ENCODE data around the gene PDE4C.

Gene PDE4C

DNA sequence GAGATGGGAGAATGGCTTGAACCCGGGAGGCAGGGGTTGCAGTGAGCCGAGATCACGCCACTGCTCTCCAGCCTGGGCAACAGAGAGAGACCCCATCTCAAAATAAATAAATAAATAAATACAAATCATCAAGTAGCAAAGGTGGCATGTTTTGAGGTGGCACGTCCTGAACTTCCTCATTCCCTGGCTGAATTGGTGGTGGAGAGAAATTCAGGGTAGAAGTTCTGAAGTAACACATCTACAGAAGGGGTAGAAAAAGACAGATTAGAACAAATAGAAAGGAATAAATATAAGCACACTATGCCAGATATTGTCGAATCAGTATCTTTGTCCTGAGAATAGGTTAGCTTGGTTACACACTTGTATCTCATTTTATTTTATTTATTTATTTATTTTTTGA, 46.3 kb downstream of the PDE4C start:
- FAIRE-seq: no peak
- TF ChIP-seq SPI1 (IDR thresholded peaks at IDR 0.05; ENCODE audit: low read depth, low read length) (no peak), PAX5 (IDR thresholded peaks at IDR 0.05; ENCODE audit: insufficient read depth, low read length, severe bottlenecking) (no peak), POLR2A (IDR thresholded peaks at IDR 0.05; ENCODE audit: low read depth, low read length) (no peak), POU2F2 (IDR thresholded peaks at IDR 0.05; ENCODE audit: low read depth, low read length) (no peak), TAF1 (IDR thresholded peaks at IDR 0.05; ENCODE audit: low read depth, low read length) (no peak), POLR2AphosphoS5 (IDR thresholded peaks at IDR 0.05; ENCODE audit: low read depth, low read length) (no peak)
- no peak for DNase-seq (ENCODE audit: insufficient read length, low spot score)

GRCh38 chr19:18176367-18177310, 49.6 kb downstream of the PDE4C start:
- TF ChIP-seq PAX5 (IDR thresholded peaks at IDR 0.05; ENCODE audit: insufficient read depth, low read length, severe bottlenecking) (no peak), POLR2A (IDR thresholded peaks at IDR 0.05; ENCODE audit: low read depth, low read length) (no peak), TAF1 (IDR thresholded peaks at IDR 0.05; ENCODE audit: low read depth, low read length) (no peak), SPI1 (IDR thresholded peaks at IDR 0.05; ENCODE audit: low read depth, low read length) (no peak), POU2F2 (IDR thresholded peaks at IDR 0.05; ENCODE audit: low read depth, low read length) (no peak), POLR2AphosphoS5 (IDR thresholded peaks at IDR 0.05; ENCODE audit: low read depth, low read length) (no peak)
- FAIRE-seq (peak; percentile 45), DNase-seq (ENCODE audit: insufficient read length, low spot score) (no peak)

DNA sequence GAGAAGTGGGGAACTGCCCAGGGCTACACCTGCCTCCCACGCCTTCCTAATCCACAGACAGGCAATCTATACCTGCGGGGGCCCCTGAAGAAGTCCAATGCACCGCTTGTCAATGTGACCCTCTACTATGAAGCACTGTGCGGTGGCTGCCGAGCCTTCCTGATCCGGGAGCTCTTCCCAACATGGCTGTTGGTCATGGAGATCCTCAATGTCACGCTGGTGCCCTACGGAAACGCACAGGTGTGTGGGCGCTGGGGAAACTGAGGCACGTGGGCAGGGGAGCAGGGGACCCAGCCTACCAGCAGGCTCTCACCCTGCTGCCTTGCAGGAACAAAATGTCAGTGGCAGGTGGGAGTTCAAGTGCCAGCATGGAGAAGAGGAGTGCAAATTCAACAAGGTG, 51.3 kb downstream of the PDE4C start:
- TF ChIP-seq SPI1 (IDR thresholded peaks at IDR 0.05; ENCODE audit: low read depth, low read length): 0 out of 2 replicates have a peak, but pooled peaks have one; percentile 3
- TF ChIP-seq PAX5 (IDR thresholded peaks at IDR 0.05; ENCODE audit: insufficient read depth, low read length, severe bottlenecking): no peak
- FAIRE-seq (no peak), DNase-seq (ENCODE audit: insufficient read length, low spot score) (no peak)
